GM13976 (cell line): ENCODE results near the gene TXNDC16.
"Not testable (repeated sequence)": the region's sequence is repeated elsewhere in the genome, so short reads cannot be mapped to it uniquely, and the experiment has no call there.

Experiments used
- DNase-seq: peaks from one replicate; pipeline ENCODE4 v3.0.0; 2012; ENCODE audit warnings: low spot score
- CTCF ChIP-seq: IDR thresholded peaks from 2 replicates; pipeline ENCODE4 v1.5.1; 2012; ENCODE audit warnings: borderline replicate concordance, mild to moderate bottlenecking; ENCODE audit not compliant: insufficient read depth; ENCODE audit errors: extremely low read depth, missing control alignments, control extremely low read depth
- in situ Hi-C: fragments of 300-500 bp; cut with MboI; formaldehyde crosslinking; loops from one replicate; pipeline ENCODE4 v1.12.0; 2022; ENCODE audit warnings: low sequenced_read_pairs, mixed read lengths, inconsistent platforms; ENCODE audit not compliant: unreplicated experiment

TXNDC16 gene

GRCh38 chr14:52590318-52590717 is 38.0 kb upstream of the TXNDC16 start:
- TF ChIP-seq CTCF: no peak
- DNase-seq: no peak
- in situ Hi-C loops: no loop called here

GRCh38 chr14:52589646-52590045 is 37.3 kb upstream of the TXNDC16 start:
- no peak for TF ChIP-seq CTCF
- DNase-seq: no peak
- in situ Hi-C loops: no loop called here

- in situ Hi-C loops: no loop called here
- no peak for TF ChIP-seq CTCF
- DNase-seq: no peak
Observed at GRCh38 chr14:52583544-52583943, 31.2 kb upstream of the TXNDC16 start.

- in situ Hi-C loops: no loop called here
- DNase-seq: no peak
- no peak for TF ChIP-seq CTCF
Observed at GRCh38 chr14:52575858-52576257, 23.6 kb upstream of the TXNDC16 start.

GRCh38 chr14:52568454-52568853 is 16.1 kb upstream of the TXNDC16 start:
- DNase-seq, in situ Hi-C loops: not testable (repeated sequence)

GRCh38 chr14:52563120-52563519 is 10.8 kb upstream of the TXNDC16 start:
- no peak for DNase-seq
- in situ Hi-C loops: no loop called here
- no peak for TF ChIP-seq CTCF

GRCh38 chr14:52558688-52559087 is 6.4 kb upstream of the TXNDC16 start:
- in situ Hi-C loops: no loop called here
- no peak for DNase-seq
- no peak for TF ChIP-seq CTCF
